Measurements from ENCODE around the gene NFIA.
A peak's percentile ranks its signal among the peaks of the same experiment; 100 is the strongest.

The NFIA gene

DNA sequence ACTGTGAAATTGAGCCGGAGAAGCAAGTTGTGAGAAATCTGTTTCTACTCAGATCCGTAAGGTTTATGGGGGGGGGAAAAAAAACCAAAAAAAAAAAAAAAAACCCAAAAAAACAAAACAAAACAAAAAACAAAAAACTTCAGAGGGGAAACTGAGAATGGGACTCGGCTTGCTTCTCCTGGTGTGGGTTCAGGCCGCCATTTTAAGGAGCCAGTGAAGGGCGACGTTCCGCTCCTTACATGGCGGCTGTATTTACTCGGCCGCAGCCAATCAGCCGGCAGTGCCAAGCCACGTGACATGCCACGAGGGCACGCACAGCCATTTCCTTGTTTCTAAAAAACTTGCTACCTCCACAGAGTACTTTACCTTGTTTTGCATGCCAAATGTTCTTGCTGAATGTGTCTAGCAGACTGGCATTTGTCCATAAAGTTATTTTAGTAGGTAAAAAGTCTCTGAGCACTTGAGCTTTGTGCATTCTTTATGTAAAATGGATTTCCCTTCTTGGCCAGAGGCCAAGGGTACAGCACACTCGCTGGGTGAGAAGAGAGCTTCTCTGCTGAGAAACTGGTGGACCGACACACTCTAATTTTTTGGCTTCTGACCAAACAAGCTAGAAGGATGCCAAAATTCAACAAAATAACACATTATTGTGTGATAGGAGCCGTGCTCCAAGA lies 101.8 kb downstream of the NFIA start:
- H3K9me3 ChIP-seq (ENCODE audit: severe bottlenecking), result no peaks in the 10 kb centered on the region
- DNase-seq (ENCODE audit: low spot score), result no peak
- H3K4me3 ChIP-seq (ENCODE audit: severe bottlenecking), result no peak overlapping the region
- no peaks in the 10 kb centered on the region for H3K36me3 ChIP-seq (ENCODE audit: low read depth)
- peak overlapping the region; percentile 45 for H3K27ac ChIP-seq (ENCODE audit: poor library complexity, severe bottlenecking)
- TF ChIP-seq, protein P1, sequence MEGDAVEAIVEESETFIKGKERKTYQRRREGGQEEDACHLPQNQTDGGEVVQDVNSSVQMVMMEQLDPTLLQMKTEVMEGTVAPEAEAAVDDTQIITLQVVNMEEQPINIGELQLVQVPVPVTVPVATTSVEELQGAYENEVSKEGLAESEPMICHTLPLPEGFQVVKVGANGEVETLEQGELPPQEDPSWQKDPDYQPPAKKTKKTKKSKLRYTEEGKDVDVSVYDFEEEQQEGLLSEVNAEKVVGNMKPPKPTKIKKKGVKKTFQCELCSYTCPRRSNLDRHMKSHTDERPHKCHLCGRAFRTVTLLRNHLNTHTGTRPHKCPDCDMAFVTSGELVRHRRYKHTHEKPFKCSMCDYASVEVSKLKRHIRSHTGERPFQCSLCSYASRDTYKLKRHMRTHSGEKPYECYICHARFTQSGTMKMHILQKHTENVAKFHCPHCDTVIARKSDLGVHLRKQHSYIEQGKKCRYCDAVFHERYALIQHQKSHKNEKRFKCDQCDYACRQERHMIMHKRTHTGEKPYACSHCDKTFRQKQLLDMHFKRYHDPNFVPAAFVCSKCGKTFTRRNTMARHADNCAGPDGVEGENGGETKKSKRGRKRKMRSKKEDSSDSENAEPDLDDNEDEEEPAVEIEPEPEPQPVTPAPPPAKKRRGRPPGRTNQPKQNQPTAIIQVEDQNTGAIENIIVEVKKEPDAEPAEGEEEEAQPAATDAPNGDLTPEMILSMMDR (IDR thresholded peaks at IDR 0.05; ENCODE audit: poor library complexity, severe bottlenecking), result no peak
- H3K4me1 ChIP-seq (ENCODE audit: insufficient read depth, poor library complexity, severe bottlenecking), result peaks cover 26% of the 10 kb centered on the region
- peak; percentile 56 for ATAC-seq (ENCODE audit: low read depth)
- no peaks in the 10 kb centered on the region for H3K27me3 ChIP-seq (ENCODE audit: insufficient read depth, poor library complexity, severe bottlenecking)

DNA sequence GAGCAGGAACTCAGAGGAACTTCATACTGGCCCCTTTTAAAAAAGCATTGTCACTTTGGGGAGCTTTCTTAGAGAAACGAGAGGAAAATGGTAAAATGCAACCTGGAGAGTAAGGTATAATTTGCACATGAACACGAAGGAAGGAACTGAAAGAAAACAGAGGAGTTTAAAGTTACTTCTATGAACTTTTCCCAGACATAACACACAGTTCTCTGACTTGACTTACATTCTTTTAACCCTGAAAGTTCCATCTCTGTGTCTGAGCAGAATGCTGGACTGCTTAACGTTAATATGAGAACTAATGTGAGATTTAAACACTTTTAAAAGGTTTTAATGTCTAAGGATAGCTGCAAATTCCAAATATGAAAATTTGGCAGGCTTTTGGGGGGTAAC lies 102.3 kb downstream of the NFIA start:
- ATAC-seq (ENCODE audit: low read depth), result no peak
- no peaks in the 10 kb centered on the region for H3K9me3 ChIP-seq (ENCODE audit: severe bottlenecking)
- H3K4me1 ChIP-seq (ENCODE audit: insufficient read depth, poor library complexity, severe bottlenecking), result peaks cover 26% of the 10 kb centered on the region
- TF ChIP-seq, protein P1 (IDR thresholded peaks at IDR 0.05; ENCODE audit: poor library complexity, severe bottlenecking), result no peak
- H3K27ac ChIP-seq (ENCODE audit: poor library complexity, severe bottlenecking), result peak overlapping the region; percentile 45
- H3K36me3 ChIP-seq (ENCODE audit: low read depth), result no peaks in the 10 kb centered on the region
- DNase-seq (ENCODE audit: low spot score), result no peak
- H3K4me3 ChIP-seq (ENCODE audit: severe bottlenecking), result no peak overlapping the region
- H3K27me3 ChIP-seq (ENCODE audit: insufficient read depth, poor library complexity, severe bottlenecking), result no peaks in the 10 kb centered on the region

DNA sequence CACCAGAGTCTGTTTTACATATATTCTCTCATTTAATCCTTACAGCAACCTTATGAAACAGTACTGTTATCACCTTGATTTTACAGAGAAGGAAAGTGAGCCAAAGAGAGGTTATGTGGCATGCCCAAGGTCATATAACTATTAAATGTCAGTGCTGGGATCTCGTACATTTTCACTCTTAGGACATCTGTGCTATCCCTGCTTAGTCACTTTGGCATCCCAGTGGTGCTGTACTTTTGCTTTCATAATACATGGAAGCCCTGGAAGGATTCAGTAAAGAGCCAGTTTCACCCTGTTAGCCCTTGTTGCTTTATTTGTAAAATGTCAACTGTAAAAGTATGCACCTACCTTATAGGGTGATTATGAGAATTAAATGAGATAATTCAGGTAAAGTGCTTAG lies 104.4 kb downstream of the NFIA start:
- ATAC-seq (ENCODE audit: low read depth) (no peak), DNase-seq (ENCODE audit: low spot score) (no peak)
- TF ChIP-seq, protein P1 (IDR thresholded peaks at IDR 0.05; ENCODE audit: poor library complexity, severe bottlenecking), result no peak
- no peaks in the 10 kb centered on the region for H3K9me3 ChIP-seq (ENCODE audit: severe bottlenecking)
- H3K4me1 ChIP-seq (ENCODE audit: insufficient read depth, poor library complexity, severe bottlenecking), result peaks cover 21% of the 10 kb centered on the region
- no peak overlapping the region for H3K4me3 ChIP-seq (ENCODE audit: severe bottlenecking)
- H3K36me3 ChIP-seq (ENCODE audit: low read depth), result no peaks in the 10 kb centered on the region
- H3K27ac ChIP-seq (ENCODE audit: poor library complexity, severe bottlenecking), result no peak overlapping the region
- H3K27me3 ChIP-seq (ENCODE audit: insufficient read depth, poor library complexity, severe bottlenecking), result no peaks in the 10 kb centered on the region

DNA sequence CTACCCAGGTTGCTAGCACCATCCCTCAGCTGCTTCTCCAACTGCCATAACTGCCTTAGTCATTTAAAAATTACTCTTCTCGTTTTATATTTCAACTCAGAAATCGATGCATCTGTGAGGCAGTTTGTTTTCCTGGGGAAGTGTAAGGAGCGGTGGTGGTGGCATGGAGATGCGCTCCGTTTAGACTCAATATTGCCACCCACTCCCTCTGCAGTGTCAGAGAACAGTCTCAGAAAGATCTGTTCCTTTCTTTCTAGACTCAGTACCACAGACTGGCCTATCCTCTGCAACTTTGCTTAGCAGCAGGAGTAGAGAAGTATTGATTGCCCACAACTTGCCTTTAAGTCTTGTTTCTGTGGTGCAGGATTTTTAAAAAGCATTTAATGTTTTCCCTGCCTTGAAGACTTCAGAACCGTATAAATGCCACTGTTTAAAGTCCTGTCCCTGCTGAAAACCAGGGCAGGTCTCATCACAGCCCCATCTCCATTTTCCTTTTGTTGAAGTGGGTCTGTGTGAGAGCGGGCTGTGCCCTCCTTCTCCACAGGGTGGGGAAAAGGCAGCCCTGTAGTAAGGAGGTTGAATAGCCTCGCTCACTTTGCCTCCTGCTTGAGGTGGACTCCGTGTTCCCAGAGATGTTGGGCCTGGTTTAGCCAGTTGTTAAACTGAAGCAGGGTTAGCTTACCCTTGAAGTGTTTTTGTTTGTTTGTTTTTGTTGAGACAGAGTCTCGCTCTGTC lies 105.2 kb downstream of the NFIA start:
- no peaks in the 10 kb centered on the region for H3K9me3 ChIP-seq (ENCODE audit: severe bottlenecking)
- no peak overlapping the region for H3K27ac ChIP-seq (ENCODE audit: poor library complexity, severe bottlenecking)
- H3K36me3 ChIP-seq (ENCODE audit: low read depth), result no peaks in the 10 kb centered on the region
- no peak for DNase-seq (ENCODE audit: low spot score)
- peaks cover 13% of the 10 kb centered on the region for H3K4me1 ChIP-seq (ENCODE audit: insufficient read depth, poor library complexity, severe bottlenecking)
- no peak for ATAC-seq (ENCODE audit: low read depth)
- H3K27me3 ChIP-seq (ENCODE audit: insufficient read depth, poor library complexity, severe bottlenecking), result no peaks in the 10 kb centered on the region
- no peak overlapping the region for H3K4me3 ChIP-seq (ENCODE audit: severe bottlenecking)
- TF ChIP-seq, protein P1 (IDR thresholded peaks at IDR 0.05; ENCODE audit: poor library complexity, severe bottlenecking), result no peak

DNA sequence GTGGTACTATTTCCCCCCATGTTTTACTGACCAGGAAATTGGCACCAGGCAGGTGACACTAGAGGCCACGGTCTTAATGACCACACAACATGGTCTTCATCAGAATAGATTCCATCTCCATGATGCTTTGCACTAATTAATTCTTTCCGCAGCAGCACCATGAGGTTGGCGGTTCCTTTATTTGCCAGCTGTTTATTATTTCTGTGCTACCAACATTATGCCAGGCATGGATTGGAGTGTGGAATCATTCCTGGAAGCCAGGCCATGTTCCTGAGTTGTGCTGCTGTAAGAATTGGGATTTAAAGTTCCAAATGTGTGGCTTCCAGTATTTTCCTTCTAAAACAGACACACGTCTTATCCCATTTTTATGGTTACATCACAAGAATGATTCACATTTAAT lies 107.8 kb downstream of the NFIA start:
- no peaks in the 10 kb centered on the region for H3K27me3 ChIP-seq (ENCODE audit: insufficient read depth, poor library complexity, severe bottlenecking)
- H3K9me3 ChIP-seq (ENCODE audit: severe bottlenecking), result no peaks in the 10 kb centered on the region
- TF ChIP-seq, protein P1 (IDR thresholded peaks at IDR 0.05; ENCODE audit: poor library complexity, severe bottlenecking), result no peak
- no peak for DNase-seq (ENCODE audit: low spot score)
- no peaks in the 10 kb centered on the region for H3K36me3 ChIP-seq (ENCODE audit: low read depth)
- no peak overlapping the region for H3K27ac ChIP-seq (ENCODE audit: poor library complexity, severe bottlenecking)
- H3K4me3 ChIP-seq (ENCODE audit: severe bottlenecking), result no peak overlapping the region
- ATAC-seq (ENCODE audit: low read depth), result no peak
- no peaks in the 10 kb centered on the region for H3K4me1 ChIP-seq (ENCODE audit: insufficient read depth, poor library complexity, severe bottlenecking)

Measured in RWPE2 (cell line).